H9 (cell line): ENCODE measurements around the gene AFAP1. TPM values are rescaled to one million over a fixed set of nuclear protein-coding genes. Genes with fewer than 3 reads are reported as not detected.

Experiments used
- DNase-seq: peaks from one replicate; pipeline ENCODE4 v3.0.0-alpha.2; 2017
- H2AFZ ChIP-seq: one replicate; pipeline ENCODE4 v1.6.1; 2013; ENCODE audit warnings: mild to moderate bottlenecking, low read length, control low read depth, moderate library complexity
- H2AK5ac ChIP-seq: 2 replicates; pipeline ENCODE4 v1.6.1; 2013; ENCODE audit warnings: low read length, control low read depth, mixed read lengths; ENCODE audit not compliant: insufficient read length
- H2BK120ac ChIP-seq: one replicate; pipeline ENCODE4 v1.6.1; 2013; ENCODE audit warnings: low read depth, mild to moderate bottlenecking, low read length, control low read depth, inconsistent platforms; ENCODE audit not compliant: poor library complexity, severe bottlenecking
- H2BK12ac ChIP-seq: 2 replicates; pipeline ENCODE4 v1.6.1; 2013; ENCODE audit warnings: low read length, control low read depth, mixed read lengths, low read depth; ENCODE audit not compliant: insufficient read length
- H2BK15ac ChIP-seq: 2 replicates; pipeline ENCODE4 v1.6.1; 2013; ENCODE audit warnings: low read depth, low read length, control low read depth
- H2BK20ac ChIP-seq: one replicate; pipeline ENCODE4 v1.6.1; 2013; ENCODE audit warnings: low read depth, mild to moderate bottlenecking, low read length, control low read depth, inconsistent platforms; ENCODE audit not compliant: poor library complexity, severe bottlenecking
- H2BK5ac ChIP-seq: 2 replicates; pipeline ENCODE4 v1.6.1; 2013; ENCODE audit warnings: low read length, control low read depth, mixed read lengths; ENCODE audit not compliant: insufficient read length
- H3K14ac ChIP-seq: 2 replicates; pipeline ENCODE4 v1.6.1; 2013; ENCODE audit warnings: low read length, control low read depth; ENCODE audit not compliant: insufficient read depth
- H3K18ac ChIP-seq: 2 replicates; pipeline ENCODE4 v1.6.1; 2013; ENCODE audit warnings: low read depth, mild to moderate bottlenecking, mixed read lengths, low read length, control low read depth; ENCODE audit not compliant: insufficient read length
- H3K23ac ChIP-seq: 2 replicates; pipeline ENCODE4 v1.6.1; 2013; ENCODE audit warnings: low read length, control low read depth, mixed read lengths, low read depth; ENCODE audit not compliant: insufficient read length
- H3K23me2 ChIP-seq: 2 replicates; pipeline ENCODE4 v1.6.1; 2013; ENCODE audit warnings: low read depth, mild to moderate bottlenecking, mixed read lengths, low read length, control low read depth; ENCODE audit not compliant: insufficient read length, poor library complexity, severe bottlenecking
- H3K27ac ChIP-seq: 2 replicates; pipeline ENCODE4 v1.5.1; 2013; ENCODE audit warnings: low read length, control low read depth, mixed read lengths, low read depth; ENCODE audit not compliant: insufficient read length
- H3K27me3 ChIP-seq: 2 replicates; pipeline ENCODE4 v1.6.1; 2013; ENCODE audit warnings: low read length, control low read depth, inconsistent platforms; ENCODE audit not compliant: insufficient read depth
- H3K4ac ChIP-seq: 2 replicates; pipeline ENCODE4 v1.6.1; 2013; ENCODE audit warnings: low read depth, mild to moderate bottlenecking, control low read depth, inconsistent platforms, low read length, moderate library complexity
- H3K4me1 ChIP-seq: 2 replicates; pipeline ENCODE4 v1.6.1; 2013; ENCODE audit warnings: low read length, control low read depth, inconsistent platforms; ENCODE audit not compliant: insufficient read depth
- H3K4me2 ChIP-seq: 2 replicates; pipeline ENCODE4 v1.6.1; 2013; ENCODE audit warnings: low read length, control low read depth, mixed read lengths; ENCODE audit not compliant: insufficient read length, insufficient read depth
- H3K56ac ChIP-seq: 2 replicates; pipeline ENCODE4 v1.6.1; 2013; ENCODE audit warnings: low read depth, mild to moderate bottlenecking, mixed read lengths, low read length, control low read depth; ENCODE audit not compliant: insufficient read length
- H3K79me1 ChIP-seq: 2 replicates; pipeline ENCODE4 v1.6.1; 2013; ENCODE audit warnings: low read depth, mild to moderate bottlenecking, moderate library complexity, low read length, control low read depth, inconsistent platforms; ENCODE audit not compliant: insufficient read depth, poor library complexity, severe bottlenecking
- H3K79me2 ChIP-seq: 2 replicates; pipeline ENCODE4 v1.6.1; 2013; ENCODE audit warnings: low read length, control low read depth, inconsistent platforms; ENCODE audit not compliant: insufficient read depth
- H3K9ac ChIP-seq: 2 replicates; pipeline ENCODE4 v1.6.1; 2013; ENCODE audit warnings: low read length, control low read depth, mixed read lengths; ENCODE audit not compliant: insufficient read length; ENCODE audit errors: extremely low read depth
- H3K9me3 ChIP-seq: one replicate; pipeline ENCODE4 v1.6.1; 2013; ENCODE audit warnings: low read depth, low read length, inconsistent platforms; ENCODE audit not compliant: control insufficient read depth
- H3T11ph ChIP-seq: one replicate; pipeline ENCODE4 v1.6.1; 2013; ENCODE audit warnings: mild to moderate bottlenecking, low read length, control low read depth, inconsistent platforms
- H4K20me1 ChIP-seq: one replicate; pipeline ENCODE4 v1.6.1; 2013; ENCODE audit not compliant: control insufficient read depth, insufficient read length, insufficient read depth
- H4K5ac ChIP-seq: 2 replicates; pipeline ENCODE4 v1.6.1; 2013; ENCODE audit warnings: low read depth, mild to moderate bottlenecking, mixed read lengths, low read length, control low read depth; ENCODE audit not compliant: insufficient read length
- H4K8ac ChIP-seq: replicated peaks from 2 replicates; pipeline ENCODE4 v1.6.1; 2013; ENCODE audit warnings: low read length, control low read depth, mixed read lengths, low read depth; ENCODE audit not compliant: insufficient read length
- H4K91ac ChIP-seq: 2 replicates; pipeline ENCODE4 v1.6.1; 2013; ENCODE audit warnings: low read depth, mild to moderate bottlenecking, moderate library complexity, mixed read lengths, low read length, control low read depth; ENCODE audit not compliant: insufficient read length
- H3K27ac Mint-ChIP-seq, 3 experiments: 2 replicates in 2 of 3; 3 replicates in 1 of 3; pipeline ENCODE4 v1.8.0; 2020 to 2021; ENCODE audit warnings: mixed read lengths in 3 of 3, mild to moderate bottlenecking in 1 of 3, moderate library complexity in 1 of 3
- H3K27me3 Mint-ChIP-seq: 2 replicates; pipeline ENCODE4 v1.8.0; 2021; ENCODE audit warnings: low read depth, mild to moderate bottlenecking, moderate library complexity, mixed read lengths
- H3K36me3 Mint-ChIP-seq, 3 experiments: 2 replicates in 2 of 3; 3 replicates in 1 of 3; pipeline ENCODE4 v1.8.0; 2020 to 2021; ENCODE audit warnings: low read depth in 3 of 3, mixed read lengths in 3 of 3; ENCODE audit not compliant: insufficient read depth in 1 of 3
- H3K4me1 Mint-ChIP-seq, 2 experiments: 2 replicates each; pipeline ENCODE4 v1.8.0; 2020; ENCODE audit warnings: mixed read lengths in 2 of 2
- H3K4me3 Mint-ChIP-seq, 2 experiments: 2 replicates in 1 of 2; 3 replicates in 1 of 2; pipeline ENCODE4 v1.8.0; 2020 to 2021; ENCODE audit warnings: mild to moderate bottlenecking in 2 of 2, mixed read lengths in 2 of 2, moderate library complexity in 1 of 2
- H3K9me3 Mint-ChIP-seq, 2 experiments: 2 replicates in 1 of 2; 3 replicates in 1 of 2; pipeline ENCODE4 v1.8.0; 2020; ENCODE audit warnings: mild to moderate bottlenecking in 2 of 2, mixed read lengths in 2 of 2, moderate library complexity in 1 of 2
- CTCF ChIP-seq: fragments of 200-600 bp; sonication (generic); conservative IDR thresholded peaks from 3 replicates; pipeline ENCODE4 v1.8.0; 2021; ENCODE audit warnings: antibody characterized with exemption, mild to moderate bottlenecking
- WGBS: extraction: QIAGEN DNeasy Blood & Tissue Kit; methylation state at CpG from one replicate; pipeline ENCODE4 v1.1.7; 2013; ENCODE audit warnings: missing lambda C conversion rate, low lambda C conversion rate, mixed read lengths; ENCODE audit not compliant: insufficient read length; ENCODE audit errors: extremely low coverage; 5-methylcytosine and 5-hydroxymethylcytosine counted together
- total RNA-seq: library from RNA; stranded (reverse); gene quantifications from 2 replicates; pipeline ENCODE4 v1.2.1, GENCODE V29; 2021

The AFAP1 gene
- total RNA-seq, 1 experiment from 2014 or later: 6.5 TPM

- H3K27ac ChIP-seq: no peak overlapping the region
- Mint-ChIP-seq H3K27ac (no peak overlapping the region), H3K4me1 (no peaks in the 10 kb centered on the region), H3K4me3 (no peak overlapping the region), H3K9me3 (no peaks in the 10 kb centered on the region), H3K27me3 (no peaks in the 10 kb centered on the region), H3K36me3 (peaks cover 0 to 8% (median 5%) of the 10 kb centered on the region in 3 experiments; a peak in 3 of 7 replicates)
- no peak for DNase-seq
- H4K5ac ChIP-seq: no peak overlapping the region
- H3K27me3 ChIP-seq: no peaks in the 10 kb centered on the region
- H2BK12ac ChIP-seq: no peak overlapping the region
- H2AFZ ChIP-seq: no peak overlapping the region
- no peaks in the 10 kb centered on the region for H3K4me1 ChIP-seq
- no peak for TF ChIP-seq CTCF
- no peaks in the 10 kb centered on the region for H3K9me3 ChIP-seq
- H2BK20ac ChIP-seq: no peak overlapping the region
- H4K91ac ChIP-seq: no peak overlapping the region
- H3K9ac ChIP-seq: no peak overlapping the region
- no peak overlapping the region for H2BK120ac ChIP-seq
- H3T11ph ChIP-seq: no peak overlapping the region
- H2BK15ac ChIP-seq: no peak overlapping the region
- no peak overlapping the region for H4K8ac ChIP-seq
- H3K14ac ChIP-seq: no peak overlapping the region
- WGBS: no CpG with 5 or more reads among the region's 2 CpGs
- no peaks in the 10 kb centered on the region for H3K79me2 ChIP-seq
- H3K79me1 ChIP-seq: no peaks in the 10 kb centered on the region
- no peak overlapping the region for H3K23ac ChIP-seq
- no peak overlapping the region for H2BK5ac ChIP-seq
- H3K56ac ChIP-seq: no peak overlapping the region
- H3K18ac ChIP-seq: no peak overlapping the region
- H3K4me2 ChIP-seq: no peak overlapping the region
- no peaks in the 10 kb centered on the region for H3K23me2 ChIP-seq
- no peak overlapping the region for H3K4ac ChIP-seq
- no peaks in the 10 kb centered on the region for H4K20me1 ChIP-seq
- H2AK5ac ChIP-seq: no peak overlapping the region
These were observed 149.6 kb downstream of the AFAP1 start for GRCh38 chr4:7790023-7790422.
